ENCODE results near the gene NAA80. TPM values are rescaled to one million over a fixed set of nuclear protein-coding genes. Genes with fewer than 3 reads are reported as not detected.

The NAA80 gene
- 10 to 100 TPM in 3 of 4 donors, 1 to 10 TPM in 1; 4.7 to 33.5 (median 24.0) TPM for total RNA-seq

- TF ChIP-seq POLR2A (IDR thresholded peaks at IDR 0.05): peak; percentile 96 to 98
- peak; percentile 12 to 65 (median 38) for TF ChIP-seq CTCF (IDR thresholded peaks at IDR 0.05)
- Histone ChIP-seq H3K4me3 (peak within 1 kb of the TSS; percentile 52 to 70), H3K9me3 (no peaks in the 10 kb centered on the region), H3K27me3 (no peaks in the 10 kb centered on the region), H3K4me1 (peaks cover 0 to 8% of the 10 kb centered on the region in 2 donors), H3K27ac (peak within 1 kb of the TSS; percentile 87 to 92), H3K36me3 (no peaks in the 10 kb centered on the region)
- intact Hi-C loops (cut with DNase I; ENCODE audit: low total_unique reads): no loop called here
- peak; percentile 99 to 100 for DNase-seq
These were observed at the start of gene NAA80, which contains the start of gene HYAL3 for GRCh38 chr3:50298836-50299637. Gene NAA80 (minus strand): TSS chr3:50299405. CDS start chr3:50297463, 1,942 bp downstream. Gene HYAL3 (minus strand): TSS chr3:50299405. CDS start chr3:50295602, 3,803 bp downstream.

GRCh38 chr3:50347187-50347813 is 48.1 kb upstream of the NAA80 start:
- Histone ChIP-seq H3K4me3 (no peak overlapping the region), H3K27me3 (no peaks in the 10 kb centered on the region), H3K9me3 (no peaks in the 10 kb centered on the region), H3K4me1 (peaks cover 0 to 27% of the 10 kb centered on the region in 2 donors), H3K27ac (no peak overlapping the region), H3K36me3 (no peaks in the 10 kb centered on the region)
- DNase-seq: peak; percentile 72 to 78
- intact Hi-C loops (cut with DNase I; ENCODE audit: low total_unique reads): loop anchor here (2.0 kb wide), 1 partner anchor 196 kb away; no protein-coding TSS in a partner anchor
- TF ChIP-seq POLR2A (IDR thresholded peaks at IDR 0.05): no peak
- peak; percentile 41 to 52 (median 46) for TF ChIP-seq CTCF (IDR thresholded peaks at IDR 0.05)

- Histone ChIP-seq H3K27me3 (no peaks in the 10 kb centered on the region), H3K36me3 (no peaks in the 10 kb centered on the region), H3K4me3 (peak within 1 kb of the TSS; percentile 14 to 17), H3K27ac (no peak within 1 kb of the TSS), H3K4me1 (peaks cover 0 to 19% of the 10 kb centered on the region in 2 donors), H3K9me3 (no peaks in the 10 kb centered on the region)
- DNase-seq: peak; percentile 55 to 72
- TF ChIP-seq CTCF (IDR thresholded peaks at IDR 0.05) (no peak), POLR2A (IDR thresholded peaks at IDR 0.05) (no peak)
- intact Hi-C loops (cut with DNase I; ENCODE audit: low total_unique reads): loop anchor here (2.0 kb wide), 1 partner anchor 197 kb away; no protein-coding TSS in a partner anchor
These were observed 46.5 kb upstream of the NAA80 start, which contains the start of gene ZMYND10 for GRCh38 chr3:50345586-50346234. Gene ZMYND10 (minus strand): TSS chr3:50345732. CDS start chr3:50345579, 153 bp downstream.

- TF ChIP-seq POLR2A (IDR thresholded peaks at IDR 0.05) (no peak), CTCF (IDR thresholded peaks at IDR 0.05) (no peak)
- no peak overlapping the region for H3K27ac ChIP-seq
- intact Hi-C loops (cut with DNase I; ENCODE audit: low total_unique reads): no loop called here
- H3K4me1 ChIP-seq: peaks cover 0 to 19% of the 10 kb centered on the region in 2 donors
- no peak overlapping the region for H3K4me3 ChIP-seq
- no peaks in the 10 kb centered on the region for H3K36me3 ChIP-seq
- no peak for DNase-seq
- no peaks in the 10 kb centered on the region for H3K9me3 ChIP-seq
- H3K27me3 ChIP-seq: no peaks in the 10 kb centered on the region
These were observed 45.8 kb upstream of the NAA80 start for GRCh38 chr3:50345008-50345407.
